OCI-LY1 (cell line): Measurements from ENCODE around the gene KLK11.
A peak's percentile ranks its signal among the peaks of the same experiment; 100 is the strongest.

Experiments
- H2AFZ ChIP-seq: fragments of 200-600 bp; sonication (generic), shearing (Covaris generic); 2 replicates; pipeline ENCODE4 v1.6.0; 2014; ENCODE audit warnings: antibody characterized with exemption, mild to moderate bottlenecking, low read length
- H3F3A ChIP-seq: fragments of 200-600 bp; sonication (generic), shearing (Covaris generic); 2 replicates; pipeline ENCODE4 v1.6.0; 2014; ENCODE audit warnings: mild to moderate bottlenecking, antibody characterized with exemption, low read length, moderate library complexity; ENCODE audit not compliant: insufficient read depth
- H3K27ac ChIP-seq: fragments of 200-600 bp; sonication (generic); 2 replicates; pipeline ENCODE4 v1.5.1; 2014; ENCODE audit warnings: low read length, mixed run types, mild to moderate bottlenecking, low read depth; ENCODE audit not compliant: poor library complexity, severe bottlenecking
- H3K27me3 ChIP-seq: fragments of 200-600 bp; sonication (generic); 2 replicates; pipeline ENCODE4 v1.6.0; 2014; ENCODE audit warnings: antibody characterized with exemption, mild to moderate bottlenecking, low read length, moderate library complexity; ENCODE audit not compliant: insufficient read depth
- H3K36me3 ChIP-seq: fragments of 200-600 bp; sonication (generic); 2 replicates; pipeline ENCODE4 v1.6.1; 2014; ENCODE audit warnings: mild to moderate bottlenecking, antibody characterized with exemption, low read length, moderate library complexity, mixed read lengths; ENCODE audit not compliant: insufficient read depth
- H3K4me1 ChIP-seq: fragments of 200-600 bp; sonication (generic); 2 replicates; pipeline ENCODE4 v1.5.1; 2014; ENCODE audit warnings: mild to moderate bottlenecking, low read length, moderate library complexity; ENCODE audit not compliant: insufficient read depth, severe bottlenecking
- H3K4me2 ChIP-seq: fragments of 200-600 bp; sonication (generic), shearing (Covaris generic); 2 replicates; pipeline ENCODE4 v1.6.1; 2014; ENCODE audit warnings: low read length
- H3K4me3 ChIP-seq: fragments of 200-600 bp; sonication (generic); 2 replicates; pipeline ENCODE4 v1.5.1; 2014; ENCODE audit warnings: low read length, low read depth, mild to moderate bottlenecking, mixed read lengths; ENCODE audit not compliant: poor library complexity, severe bottlenecking
- H3K79me2 ChIP-seq: fragments of 200-600 bp; shearing (Covaris generic); 2 replicates; pipeline ENCODE4 v1.6.1; 2016; ENCODE audit warnings: mixed run types, low read length, mixed read lengths; ENCODE audit not compliant: insufficient read depth
- H3K9ac ChIP-seq: fragments of 200-600 bp; sonication (generic), shearing (Covaris generic); 2 replicates; pipeline ENCODE4 v1.6.1; 2014; ENCODE audit warnings: mild to moderate bottlenecking, low read length, mixed read lengths
- H3K9me2 ChIP-seq: fragments of 200-600 bp; sonication (generic), shearing (Covaris generic); 2 replicates; pipeline ENCODE4 v1.6.1; 2014; ENCODE audit warnings: low read depth, mild to moderate bottlenecking, low read length, mixed read lengths
- H3K9me3 ChIP-seq: fragments of 200-600 bp; shearing (Covaris generic); 2 replicates; pipeline ENCODE4 v1.6.1; 2014; ENCODE audit warnings: low read length, mixed read lengths
- H4K20me1 ChIP-seq: fragments of 200-600 bp; sonication (generic), shearing (Covaris generic); 2 replicates; pipeline ENCODE4 v1.6.0; 2016; ENCODE audit warnings: mild to moderate bottlenecking, low read length; ENCODE audit not compliant: insufficient read depth
- EZH2 ChIP-seq: fragments of 200-600 bp; sonication (generic), shearing (Covaris generic); IDR thresholded peaks from 2 replicates; pipeline ENCODE4 v1.8.0; 2017; ENCODE audit warnings: borderline replicate concordance, mixed run types, mild to moderate bottlenecking, antibody characterized with exemption, low read length, moderate library complexity, mixed read lengths
- TF ChIP-seq, protein P1 (sequence below): fragments of 200-600 bp; sonication (generic), shearing (Covaris generic); IDR thresholded peaks from 2 replicates; pipeline ENCODE4 v1.5.1; 2017; ENCODE audit warnings: mild to moderate bottlenecking, antibody characterized with exemption, low read length, moderate library complexity, mixed read lengths

KLK11 gene

GRCh38 chr19:51023946-51024345 lies 2.5 kb downstream of the KLK11 start:
- no peaks in the 10 kb centered on the region for H4K20me1 ChIP-seq
- H3K4me2 ChIP-seq = no peak overlapping the region
- H3K4me3 ChIP-seq = no peak overlapping the region
- H3K9me2 ChIP-seq = no peaks in the 10 kb centered on the region
- TF ChIP-seq, protein P1, sequence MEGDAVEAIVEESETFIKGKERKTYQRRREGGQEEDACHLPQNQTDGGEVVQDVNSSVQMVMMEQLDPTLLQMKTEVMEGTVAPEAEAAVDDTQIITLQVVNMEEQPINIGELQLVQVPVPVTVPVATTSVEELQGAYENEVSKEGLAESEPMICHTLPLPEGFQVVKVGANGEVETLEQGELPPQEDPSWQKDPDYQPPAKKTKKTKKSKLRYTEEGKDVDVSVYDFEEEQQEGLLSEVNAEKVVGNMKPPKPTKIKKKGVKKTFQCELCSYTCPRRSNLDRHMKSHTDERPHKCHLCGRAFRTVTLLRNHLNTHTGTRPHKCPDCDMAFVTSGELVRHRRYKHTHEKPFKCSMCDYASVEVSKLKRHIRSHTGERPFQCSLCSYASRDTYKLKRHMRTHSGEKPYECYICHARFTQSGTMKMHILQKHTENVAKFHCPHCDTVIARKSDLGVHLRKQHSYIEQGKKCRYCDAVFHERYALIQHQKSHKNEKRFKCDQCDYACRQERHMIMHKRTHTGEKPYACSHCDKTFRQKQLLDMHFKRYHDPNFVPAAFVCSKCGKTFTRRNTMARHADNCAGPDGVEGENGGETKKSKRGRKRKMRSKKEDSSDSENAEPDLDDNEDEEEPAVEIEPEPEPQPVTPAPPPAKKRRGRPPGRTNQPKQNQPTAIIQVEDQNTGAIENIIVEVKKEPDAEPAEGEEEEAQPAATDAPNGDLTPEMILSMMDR = no peak
- no peak for TF ChIP-seq EZH2
- H3K27ac ChIP-seq = no peak overlapping the region
- no peaks in the 10 kb centered on the region for H3F3A ChIP-seq
- H3K9me3 ChIP-seq = no peaks in the 10 kb centered on the region
- no peak overlapping the region for H3K9ac ChIP-seq
- H3K27me3 ChIP-seq = no peaks in the 10 kb centered on the region
- H3K79me2 ChIP-seq = no peaks in the 10 kb centered on the region
- no peaks in the 10 kb centered on the region for H3K36me3 ChIP-seq
- no peaks in the 10 kb centered on the region for H3K4me1 ChIP-seq
- no peak overlapping the region for H2AFZ ChIP-seq

- no peaks in the 10 kb centered on the region for H3K36me3 ChIP-seq
- no peaks in the 10 kb centered on the region for H3K27me3 ChIP-seq
- no peak overlapping the region for H3K27ac ChIP-seq
- H3K4me2 ChIP-seq = no peak overlapping the region
- H3K79me2 ChIP-seq = no peaks in the 10 kb centered on the region
- TF ChIP-seq EZH2 = no peak
- TF ChIP-seq, protein P1 = no peak
- H3K4me3 ChIP-seq = no peak overlapping the region
- H3K4me1 ChIP-seq = no peaks in the 10 kb centered on the region
- H4K20me1 ChIP-seq = no peaks in the 10 kb centered on the region
- H2AFZ ChIP-seq = no peak overlapping the region
- no peaks in the 10 kb centered on the region for H3K9me2 ChIP-seq
- no peaks in the 10 kb centered on the region for H3F3A ChIP-seq
- no peaks in the 10 kb centered on the region for H3K9me3 ChIP-seq
- H3K9ac ChIP-seq = no peak overlapping the region
These were observed 3.9 kb downstream of the KLK11 start for GRCh38 chr19:51022526-51022925.

GRCh38 chr19:51020988-51021651 lies 5.3 kb downstream of the KLK11 start:
- Histone ChIP-seq H3K27ac (no peak overlapping the region), H3K27me3 (no peaks in the 10 kb centered on the region), H3K9me2 (no peaks in the 10 kb centered on the region), H3K9ac (no peak overlapping the region), H4K20me1 (no peaks in the 10 kb centered on the region), H3K36me3 (no peaks in the 10 kb centered on the region), H3K4me1 (no peaks in the 10 kb centered on the region), H3K9me3 (no peaks in the 10 kb centered on the region), H2AFZ (no peak overlapping the region), H3K4me2 (no peak overlapping the region), H3K4me3 (no peak overlapping the region), H3K79me2 (no peaks in the 10 kb centered on the region), H3F3A (no peaks in the 10 kb centered on the region)
- no peak for TF ChIP-seq EZH2
- TF ChIP-seq, protein P1 = peak; percentile 61
